A549 (cell line): ENCODE results near the gene RRP8.

ENCODE experiments used
- HDAC2 ChIP-seq: fragments of 200-600 bp; sonication (generic); IDR thresholded peaks from 2 replicates; pipeline ENCODE4 v1.6.1; 2016
- MYC ChIP-seq: IDR thresholded peaks from 2 replicates; pipeline ENCODE4 v1.6.1; 2012; ENCODE audit warnings: mild to moderate bottlenecking, inconsistent platforms, low read length, improper control_type of control experiment, borderline replicate concordance
- TF ChIP-seq, protein P1 (sequence below): fragments of >200 bp; sonication (Bioruptor Twin); formaldehyde crosslinking; IDR thresholded peaks from 3 replicates; pipeline ENCODE4 v1.5.1; 2016

DNA sequence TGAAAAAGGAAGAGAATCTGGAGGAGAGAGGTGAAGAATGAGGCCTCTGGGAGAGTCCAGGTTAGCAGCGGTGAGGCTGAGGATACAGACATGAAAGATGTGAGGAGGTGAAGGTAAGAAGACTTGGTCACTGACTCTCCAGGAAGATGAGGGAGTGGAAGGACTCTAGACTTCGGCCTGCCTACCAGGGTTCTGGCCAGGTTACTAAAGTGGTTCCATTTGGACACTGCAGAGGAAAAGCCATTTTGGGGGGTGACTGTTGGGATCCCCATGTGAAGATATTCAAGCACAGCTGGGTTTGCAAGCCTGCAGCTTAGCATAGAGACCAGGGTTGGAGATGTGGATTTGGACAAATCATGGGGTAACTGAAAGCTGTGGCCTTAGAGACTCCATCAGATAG, 44.4 kb upstream of the RRP8 start:
- TF ChIP-seq, protein P1, sequence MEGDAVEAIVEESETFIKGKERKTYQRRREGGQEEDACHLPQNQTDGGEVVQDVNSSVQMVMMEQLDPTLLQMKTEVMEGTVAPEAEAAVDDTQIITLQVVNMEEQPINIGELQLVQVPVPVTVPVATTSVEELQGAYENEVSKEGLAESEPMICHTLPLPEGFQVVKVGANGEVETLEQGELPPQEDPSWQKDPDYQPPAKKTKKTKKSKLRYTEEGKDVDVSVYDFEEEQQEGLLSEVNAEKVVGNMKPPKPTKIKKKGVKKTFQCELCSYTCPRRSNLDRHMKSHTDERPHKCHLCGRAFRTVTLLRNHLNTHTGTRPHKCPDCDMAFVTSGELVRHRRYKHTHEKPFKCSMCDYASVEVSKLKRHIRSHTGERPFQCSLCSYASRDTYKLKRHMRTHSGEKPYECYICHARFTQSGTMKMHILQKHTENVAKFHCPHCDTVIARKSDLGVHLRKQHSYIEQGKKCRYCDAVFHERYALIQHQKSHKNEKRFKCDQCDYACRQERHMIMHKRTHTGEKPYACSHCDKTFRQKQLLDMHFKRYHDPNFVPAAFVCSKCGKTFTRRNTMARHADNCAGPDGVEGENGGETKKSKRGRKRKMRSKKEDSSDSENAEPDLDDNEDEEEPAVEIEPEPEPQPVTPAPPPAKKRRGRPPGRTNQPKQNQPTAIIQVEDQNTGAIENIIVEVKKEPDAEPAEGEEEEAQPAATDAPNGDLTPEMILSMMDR: no peak
- TF ChIP-seq HDAC2: no peak
- no peak for TF ChIP-seq MYC
